Nephron progenitor cell (in vitro differentiated cells): ENCODE results near the gene ARMC12.

Experiments
- DNase-seq: peaks from one replicate; pipeline ENCODE4 v3.0.0; 2021
- H3K27ac Mint-ChIP-seq: 2 replicates; pipeline ENCODE4 v1.8.0; 2021; ENCODE audit warnings: mild to moderate bottlenecking, moderate library complexity, mixed read lengths
- H3K27me3 Mint-ChIP-seq: 2 replicates; pipeline ENCODE4 v1.8.0; 2021; ENCODE audit warnings: mild to moderate bottlenecking, low read depth, mixed read lengths; ENCODE audit not compliant: poor library complexity
- H3K36me3 Mint-ChIP-seq: 2 replicates; pipeline ENCODE4 v1.8.0; 2021; ENCODE audit warnings: low read depth, mixed read lengths
- H3K4me1 Mint-ChIP-seq: 2 replicates; pipeline ENCODE4 v1.8.0; 2021; ENCODE audit warnings: mixed read lengths
- H3K4me3 Mint-ChIP-seq: 2 replicates; pipeline ENCODE4 v1.8.0; 2021; ENCODE audit warnings: mild to moderate bottlenecking, moderate library complexity, mixed read lengths
- H3K9me3 Mint-ChIP-seq: 2 replicates; pipeline ENCODE4 v1.8.0; 2021; ENCODE audit warnings: mild to moderate bottlenecking, moderate library complexity, mixed read lengths
- CTCF ChIP-seq: fragments of 200-600 bp; sonication (generic); IDR thresholded peaks from 2 replicates; pipeline ENCODE4 v1.5.0; 2021; ENCODE audit warnings: antibody characterized with exemption

Gene ARMC12

GRCh38 chr6:35797837-35798526 is 61.1 kb downstream of the ARMC12 start:
- TF ChIP-seq CTCF, result no peak
- Mint-ChIP-seq H3K4me1 (peaks cover 12% of the 10 kb centered on the region), H3K4me3 (no peak overlapping the region), H3K27ac (peak overlapping the region; percentile 17), H3K27me3 (peaks cover 13% of the 10 kb centered on the region), H3K36me3 (no peaks in the 10 kb centered on the region), H3K9me3 (no peaks in the 10 kb centered on the region)
- DNase-seq, result no peak
